H1 (cell line): ENCODE data around the gene PLEKHH2. TPM values are rescaled to one million over a fixed set of nuclear protein-coding genes. Genes with fewer than 3 reads are reported as not detected.

Experiments used
- CTCF ChIA-PET: fragments of 300-600 bp; sonication (Branson Sonifier 250); formaldehyde crosslinking; loops from one replicate; lab custom pipeline; 2021; ENCODE audit not compliant: partially characterized antibody; lab: Charles Lee
- POLR2A ChIA-PET: fragments of 300-600 bp; sonication (Branson Sonifier 250); formaldehyde crosslinking; loops from one replicate; lab custom pipeline; 2021; ENCODE audit warnings: inconsistent platforms; ENCODE audit not compliant: partially characterized antibody; lab: Charles Lee
- DNase-seq, 2 experiments: peaks; one replicate each; pipeline versions ENCODE4 v3.0.0 to v3.0.0-alpha.2; 2010 to 2022; ENCODE audit warnings: low spot score in 2 of 2, low read depth in 1 of 2, mixed read lengths in 1 of 2
- FAIRE-seq: peaks from 2 replicates; lab custom pipeline; 2011; peaks lifted over from hg19 to GRCh38; lab: Jason Lieb, UNC
- H2AFZ ChIP-seq: 2 replicates; pipeline ENCODE4 v1.8.1; 2012; ENCODE audit warnings: low read length, inconsistent platforms
- H2AK5ac ChIP-seq: 2 replicates; pipeline ENCODE4 v1.6.1; 2013; ENCODE audit warnings: low read depth, low read length
- H2BK120ac ChIP-seq: replicated peaks from 2 replicates; pipeline ENCODE3; 2013; ENCODE audit warnings: low read depth, low read length, inconsistent platforms
- H2BK12ac ChIP-seq: 2 replicates; pipeline ENCODE4 v1.6.1; 2013; ENCODE audit warnings: low read depth, low read length
- H2BK15ac ChIP-seq: 2 replicates; pipeline ENCODE4 v1.6.1; 2013; ENCODE audit warnings: low read length
- H2BK20ac ChIP-seq: 2 replicates; pipeline ENCODE4 v1.6.1; 2013; ENCODE audit warnings: low read length
- H2BK5ac ChIP-seq: 2 replicates; pipeline ENCODE4 v1.6.1; 2013; ENCODE audit warnings: low read depth, low read length
- H3K14ac ChIP-seq: 2 replicates; pipeline ENCODE4 v1.6.1; 2013; ENCODE audit warnings: inconsistent platforms; ENCODE audit not compliant: insufficient read length
- H3K18ac ChIP-seq: 2 replicates; pipeline ENCODE4 v1.6.1; 2013; ENCODE audit warnings: low read length; ENCODE audit errors: extremely low read depth
- H3K23ac ChIP-seq: 2 replicates; pipeline ENCODE4 v1.6.1; 2013; ENCODE audit warnings: inconsistent platforms; ENCODE audit not compliant: insufficient read length
- H3K23me2 ChIP-seq: 2 replicates; pipeline ENCODE4 v1.6.1; 2013; ENCODE audit warnings: low read depth, low read length
- H3K27ac ChIP-seq: 2 replicates; pipeline ENCODE4 v1.6.1; 2011; ENCODE audit warnings: low read depth, low read length, inconsistent platforms
- H3K27me3 ChIP-seq, 4 experiments: replicated peaks in 1 of 4; 1 replicate in 1 of 4; 2 replicates in 3 of 4; pipeline versions ENCODE4 v1.6.1 to v1.8.1; 2011 to 2013; ENCODE audit warnings: low read length in 3 of 4, mild to moderate bottlenecking in 3 of 4, inconsistent platforms in 2 of 4, mixed read lengths in 2 of 4, moderate library complexity in 1 of 4; ENCODE audit not compliant: control insufficient read depth in 3 of 4, insufficient read depth in 3 of 4; ENCODE audit errors: extremely low read depth in 1 of 4
- H3K36me3 ChIP-seq, 4 experiments: 2 replicates each; pipeline versions ENCODE4 v1.6.1 to v1.8.1; 2011 to 2013; ENCODE audit warnings: mild to moderate bottlenecking in 4 of 4, low read length in 3 of 4, moderate library complexity in 2 of 4, control low read depth in 1 of 4, inconsistent platforms in 1 of 4; ENCODE audit not compliant: insufficient read depth in 4 of 4, control insufficient read depth in 2 of 4
- H3K4ac ChIP-seq: replicated peaks from 2 replicates; pipeline ENCODE3; 2013; ENCODE audit warnings: low read length, low read depth, mixed read lengths, inconsistent platforms; ENCODE audit not compliant: insufficient read length
- H3K4me1 ChIP-seq, 4 experiments: replicated peaks in 1 of 4; 1 replicate in 1 of 4; 2 replicates in 3 of 4; pipeline versions ENCODE4 v1.6.1 to v1.8.1; 2011 to 2013; ENCODE audit warnings: low read length in 3 of 4, inconsistent platforms in 2 of 4, mixed read lengths in 1 of 4; ENCODE audit not compliant: insufficient read depth in 4 of 4, control insufficient read depth in 3 of 4
- H3K4me2 ChIP-seq, 2 experiments: 2 replicates each; pipeline versions ENCODE4 v1.6.1 to v1.8.1; 2011 to 2013; ENCODE audit warnings: low read depth in 2 of 2, low read length in 2 of 2, control low read depth in 1 of 2, inconsistent platforms in 1 of 2, mild to moderate bottlenecking in 1 of 2; ENCODE audit not compliant: insufficient read depth in 1 of 2
- H3K4me3 ChIP-seq, 4 experiments: fragments of 200-600, 300-600 bp in 1 of 4; sonication (generic), shearing (Covaris generic), sonication (Bioruptor Twin) in 1 of 4; 2 replicates each; pipeline versions ENCODE4 v1.5.1 to v1.8.1; 2011 to 2016; ENCODE audit warnings: low read length in 4 of 4, low read depth in 3 of 4, control low read depth in 2 of 4, inconsistent platforms in 2 of 4, mild to moderate bottlenecking in 2 of 4, mixed read lengths in 1 of 4, moderate library complexity in 1 of 4; ENCODE audit not compliant: insufficient read depth in 2 of 4; ENCODE audit errors: extremely low read depth in 1 of 4
- H3K56ac ChIP-seq: replicated peaks from 2 replicates; pipeline ENCODE3; 2013; ENCODE audit warnings: low read depth, mild to moderate bottlenecking, mixed read lengths, low read length, inconsistent platforms; ENCODE audit not compliant: insufficient read length
- H3K79me1 ChIP-seq: 2 replicates; pipeline ENCODE4 v1.6.1; 2013; ENCODE audit warnings: low read depth, low read length, control low read depth
- H3K79me2 ChIP-seq, 2 experiments: 2 replicates each; pipeline versions ENCODE4 v1.6.1 to v1.8.1; 2012 to 2013; ENCODE audit warnings: low read length in 2 of 2, mild to moderate bottlenecking in 2 of 2, inconsistent platforms in 1 of 2; ENCODE audit not compliant: insufficient read depth in 2 of 2, control insufficient read depth in 1 of 2
- H3K9ac ChIP-seq, 4 experiments: replicated peaks in 1 of 4; 1 replicate in 1 of 4; 2 replicates in 3 of 4; pipeline versions ENCODE4 v1.6.1 to v1.8.1; 2011 to 2013; ENCODE audit warnings: low read depth in 3 of 4, low read length in 3 of 4, control low read depth in 2 of 4, mild to moderate bottlenecking in 2 of 4, moderate library complexity in 2 of 4, inconsistent platforms in 1 of 4; ENCODE audit errors: extremely low read depth in 1 of 4
- H3K9me3 ChIP-seq, 2 experiments: 2 replicates each; pipeline versions ENCODE4 v1.6.1 to v1.8.1; 2012 to 2013; ENCODE audit warnings: mild to moderate bottlenecking in 2 of 2, moderate library complexity in 2 of 2, control low read depth in 1 of 2, inconsistent platforms in 1 of 2, low read depth in 1 of 2, low read length in 1 of 2, mixed read lengths in 1 of 2; ENCODE audit not compliant: insufficient read depth in 2 of 2
- H4K20me1 ChIP-seq, 2 experiments: replicated peaks in 1 of 2; 2 replicates each; pipeline versions ENCODE3 to v1.8.1; 2011 to 2013; ENCODE audit warnings: inconsistent platforms in 2 of 2, low read length in 2 of 2, mild to moderate bottlenecking in 1 of 2; ENCODE audit not compliant: insufficient read depth in 2 of 2, control insufficient read depth in 1 of 2
- H4K5ac ChIP-seq: 2 replicates; pipeline ENCODE4 v1.6.1; 2013; ENCODE audit warnings: low read length, low read depth, mixed read lengths, inconsistent platforms; ENCODE audit not compliant: insufficient read length
- H4K8ac ChIP-seq: 2 replicates; pipeline ENCODE4 v1.8.0; 2013; ENCODE audit warnings: mild to moderate bottlenecking, moderate library complexity, low read length, inconsistent platforms; ENCODE audit not compliant: insufficient read depth; ENCODE audit errors: extremely low read depth
- H4K91ac ChIP-seq: replicated peaks from 2 replicates; pipeline ENCODE3; 2013; ENCODE audit warnings: low read length, mixed read lengths, inconsistent platforms; ENCODE audit not compliant: insufficient read length
- HDAC2 ChIP-seq, 2 experiments: fragments of 300-600 bp in 1 of 2; sonication (generic) in 1 of 2; IDR thresholded peaks; 2 replicates each; pipeline ENCODE4 v1.6.1; 2011 to 2012; ENCODE audit warnings: low read depth in 2 of 2, low read length in 2 of 2, mild to moderate bottlenecking in 2 of 2, moderate library complexity in 2 of 2, borderline replicate concordance in 1 of 2, inconsistent platforms in 1 of 2
- NRF1 ChIP-seq: IDR thresholded peaks from 2 replicates; pipeline ENCODE4 v1.6.1; 2011; ENCODE audit warnings: mild to moderate bottlenecking, low read depth, low read length, improper control_type of control experiment
- PHF8 ChIP-seq: fragments of 200-600 bp; sonication (generic); conservative IDR thresholded peaks from 2 replicates; pipeline ENCODE4 v1.7.1; 2012; ENCODE audit warnings: low read depth, mild to moderate bottlenecking, inconsistent platforms, low read length, moderate library complexity
- SIN3A ChIP-seq, 2 experiments: IDR thresholded peaks in 1 of 2; conservative IDR thresholded peaks in 1 of 2; 2 replicates each; pipeline ENCODE4 v1.6.1; 2011 to 2012; ENCODE audit warnings: low read length in 2 of 2, improper control_type of control experiment in 1 of 2, low read depth in 1 of 2, mild to moderate bottlenecking in 1 of 2
- SP1 ChIP-seq: IDR thresholded peaks from 2 replicates; pipeline ENCODE4 v1.6.1; 2011; ENCODE audit warnings: low read depth, low read length
- TAF1 ChIP-seq: IDR thresholded peaks from 2 replicates; pipeline ENCODE4 v1.6.1; 2011; ENCODE audit warnings: mild to moderate bottlenecking, low read depth, low read length
- WGBS, 2 experiments: shearing (Covaris generic) in 1 of 2; methylation state at CpG; one replicate each; pipeline versions ENCODE4 v1.1.6 to v1.1.7; 2013 to 2015; ENCODE audit warnings: low lambda C conversion rate in 2 of 2, mixed read lengths in 2 of 2, inconsistent platforms in 1 of 2, low coverage in 1 of 2, missing lambda C conversion rate in 1 of 2; ENCODE audit not compliant: insufficient replicate concordance in 2 of 2, insufficient coverage in 1 of 2, insufficient read length in 1 of 2; ENCODE audit errors: extremely low coverage in 1 of 2, missing lambda C conversion rate in 1 of 2; 5-methylcytosine and 5-hydroxymethylcytosine counted together
- polyA plus RNA-seq, 7 experiments: library from polyadenylated mRNA; depleted of rRNA in 3 of 7; stranded (reverse) in 5 of 7; unstranded in 2 of 7; fragments of >200 nt in 5 of 7; fragments of 200-250 nt in 2 of 7; gene quantifications; 1 replicate in 5 of 7; 2 replicates in 1 of 7; 4 replicates in 1 of 7; pipeline versions ENCODE4 v1.2.1 to v1.2.3, GENCODE V29; 2011 to 2013; ENCODE audit warnings: missing spikeins in 2 of 7, mixed read lengths in 2 of 7
- total RNA-seq: library from RNA; stranded (reverse); fragmentation: NEBNext Ultra II Directional; extraction: Animal tissue kit (Norgen Biotek cat#: 25700); gene quantifications from 2 replicates; pipeline ENCODE4 v1.2.1, GENCODE V29; 2021
- TF ChIP-seq, protein P1 (sequence below): IDR thresholded peaks from 2 replicates; pipeline ENCODE4 v1.6.1; 2012; ENCODE audit warnings: low read length, inconsistent platforms
- TF ChIP-seq, protein P2 (sequence below): IDR thresholded peaks from 2 replicates; pipeline ENCODE4 v1.6.1; 2011; ENCODE audit warnings: low read length, improper control_type of control experiment

The PLEKHH2 gene
- total and polyA plus RNA-seq, 2 of the 8 experiments (the other 6 are each of a cell fraction or from before 2014, with no cell fraction given) = 2.2 to 5.0 TPM

DNA sequence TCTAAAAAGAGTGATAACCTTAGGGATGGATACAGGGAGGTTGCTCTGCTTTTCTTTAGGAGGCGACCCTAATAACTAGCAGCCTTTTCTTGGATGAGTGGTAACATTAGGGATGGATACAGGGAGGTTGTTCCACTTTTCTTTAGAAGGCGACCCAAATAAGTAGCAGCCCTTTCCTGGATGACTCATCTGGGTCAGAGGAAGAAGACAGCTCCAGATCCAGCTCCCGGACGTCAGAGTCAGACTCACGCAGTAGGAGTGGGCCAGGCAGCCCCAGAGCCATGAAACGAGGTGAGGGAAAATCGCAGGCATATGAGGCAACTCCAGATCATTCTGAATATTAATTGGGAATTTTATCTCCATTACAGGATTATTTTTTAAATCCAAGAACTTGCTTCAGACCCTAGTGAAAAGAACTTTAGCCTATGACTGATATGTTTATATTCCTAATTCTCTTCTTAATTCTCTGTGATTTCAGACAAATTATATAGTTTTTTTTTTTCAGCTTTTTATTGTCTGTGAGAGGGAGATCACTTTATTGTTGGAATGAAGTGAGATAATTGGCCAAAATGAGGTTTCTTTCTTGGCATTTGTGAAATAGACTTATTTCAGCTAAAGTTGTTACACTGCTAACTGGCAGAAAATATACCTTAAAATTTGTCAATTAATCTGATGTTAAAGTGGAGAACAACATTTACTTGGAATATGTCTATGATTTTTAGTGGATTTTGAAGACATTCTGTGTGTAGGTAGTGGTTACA is 70.4 kb downstream of the PLEKHH2 start:
- ChIA-PET POLR2A (no interaction called here), CTCF (interaction anchor here (0.8 kb wide), 1 partner anchor 98 kb away, joined by 3 read pairs; no protein-coding TSS in a partner anchor)
- Histone ChIP-seq H3K9me3 (no peaks in the 10 kb centered on the region), H4K8ac (no peak overlapping the region), H3K4me3 (no peak overlapping the region), H2BK120ac (no peak overlapping the region), H3K18ac (no peak overlapping the region), H3K79me2 (no peaks in the 10 kb centered on the region), H2AK5ac (no peak overlapping the region), H3K56ac (no peak overlapping the region), H3K27ac (no peak overlapping the region), H3K4me1 (no peaks in the 10 kb centered on the region), H3K23me2 (no peaks in the 10 kb centered on the region), H3K4me2 (no peak overlapping the region), H3K27me3 (no peaks in the 10 kb centered on the region), H2BK15ac (no peak overlapping the region), H2AFZ (no peak overlapping the region), H3K36me3 (no peaks in the 10 kb centered on the region), H3K4ac (no peak overlapping the region), H3K79me1 (no peaks in the 10 kb centered on the region), H2BK12ac (no peak overlapping the region), H4K20me1 (no peaks in the 10 kb centered on the region), H4K91ac (no peak overlapping the region), H2BK20ac (no peak overlapping the region), H3K9ac (no peak overlapping the region), H3K14ac (no peak overlapping the region), H4K5ac (no peak overlapping the region), H3K23ac (no peak overlapping the region)
- DNase-seq (no peak), FAIRE-seq (no peak)
- TF ChIP-seq SP1 (no peak), HDAC2 (IDR thresholded peaks at IDR 0.05; ENCODE audit: borderline replicate concordance in 1 of 2, low read depth in 2 of 2, low read length in 2 of 2) (no peak), PHF8 (no peak), NRF1 (no peak), SIN3A (conservative IDR thresholded peaks at IDR 0.05 in 1 of 2, IDR thresholded peaks at IDR 0.05 in 1 of 2; ENCODE audit: low read depth in 1 of 2, low read length in 2 of 2) (no peak), TAF1 (no peak)
- TF ChIP-seq, protein P1, sequence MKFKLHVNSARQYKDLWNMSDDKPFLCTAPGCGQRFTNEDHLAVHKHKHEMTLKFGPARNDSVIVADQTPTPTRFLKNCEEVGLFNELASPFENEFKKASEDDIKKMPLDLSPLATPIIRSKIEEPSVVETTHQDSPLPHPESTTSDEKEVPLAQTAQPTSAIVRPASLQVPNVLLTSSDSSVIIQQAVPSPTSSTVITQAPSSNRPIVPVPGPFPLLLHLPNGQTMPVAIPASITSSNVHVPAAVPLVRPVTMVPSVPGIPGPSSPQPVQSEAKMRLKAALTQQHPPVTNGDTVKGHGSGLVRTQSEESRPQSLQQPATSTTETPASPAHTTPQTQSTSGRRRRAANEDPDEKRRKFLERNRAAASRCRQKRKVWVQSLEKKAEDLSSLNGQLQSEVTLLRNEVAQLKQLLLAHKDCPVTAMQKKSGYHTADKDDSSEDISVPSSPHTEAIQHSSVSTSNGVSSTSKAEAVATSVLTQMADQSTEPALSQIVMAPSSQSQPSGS = no peak
- TF ChIP-seq, protein P2, sequence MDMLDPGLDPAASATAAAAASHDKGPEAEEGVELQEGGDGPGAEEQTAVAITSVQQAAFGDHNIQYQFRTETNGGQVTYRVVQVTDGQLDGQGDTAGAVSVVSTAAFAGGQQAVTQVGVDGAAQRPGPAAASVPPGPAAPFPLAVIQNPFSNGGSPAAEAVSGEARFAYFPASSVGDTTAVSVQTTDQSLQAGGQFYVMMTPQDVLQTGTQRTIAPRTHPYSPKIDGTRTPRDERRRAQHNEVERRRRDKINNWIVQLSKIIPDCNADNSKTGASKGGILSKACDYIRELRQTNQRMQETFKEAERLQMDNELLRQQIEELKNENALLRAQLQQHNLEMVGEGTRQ = no peak
- TF ChIP-seq, all 59 proteins: peak for 0
- 91% methylated on average over 7 of the region's 7 CpGs; no CpG with 5 or more reads in 1 of the 2 experiments for WGBS, 2 experiments
- H2BK5ac ChIP-seq = no peak overlapping the region
